AG09319 (cell line): Measurements from ENCODE around the gene SNX19.

Experiments
- DNase-seq: peaks from one replicate; pipeline ENCODE4 v3.0.0-alpha.2; 2010; ENCODE audit warnings: low read depth; ENCODE audit errors: extremely low read depth
- CTCF ChIP-seq: IDR thresholded peaks from 2 replicates; pipeline ENCODE4 v1.5.1; 2011; ENCODE audit warnings: low read depth, mild to moderate bottlenecking, inconsistent platforms, low read length, moderate library complexity

SNX19 gene

GRCh38 chr11:130892861-130893260 lies 23.4 kb downstream of the SNX19 start:
- DNase-seq = no peak
- TF ChIP-seq CTCF = no peak

GRCh38 chr11:130891326-130891725 lies 25.0 kb downstream of the SNX19 start:
- no peak for TF ChIP-seq CTCF
- no peak for DNase-seq

GRCh38 chr11:130890039-130890745 lies 26.1 kb downstream of the SNX19 start:
- no peak for TF ChIP-seq CTCF
- no peak for DNase-seq

- no peak for DNase-seq
- TF ChIP-seq CTCF = no peak
Measured at GRCh38 chr11:130888790-130889189, 27.5 kb downstream of the SNX19 start.

- no peak for TF ChIP-seq CTCF
- no peak for DNase-seq
Measured at GRCh38 chr11:130886704-130887103, 29.6 kb downstream of the SNX19 start.

GRCh38 chr11:130882138-130882551 lies 34.1 kb downstream of the SNX19 start:
- TF ChIP-seq CTCF = no peak
- no peak for DNase-seq

- no peak for DNase-seq
- no peak for TF ChIP-seq CTCF
Measured at GRCh38 chr11:130881475-130882137, 34.7 kb downstream of the SNX19 start.
